Amygdala (tissue), 56 donors: ENCODE measurements around the gene PPP1R14D.

ENCODE experiments used
- DNase-seq, 56 donors: peaks; one replicate each; lab custom pipeline; 2025; lab: John Stamatoyannopoulos, UW

Gene PPP1R14D

DNA sequence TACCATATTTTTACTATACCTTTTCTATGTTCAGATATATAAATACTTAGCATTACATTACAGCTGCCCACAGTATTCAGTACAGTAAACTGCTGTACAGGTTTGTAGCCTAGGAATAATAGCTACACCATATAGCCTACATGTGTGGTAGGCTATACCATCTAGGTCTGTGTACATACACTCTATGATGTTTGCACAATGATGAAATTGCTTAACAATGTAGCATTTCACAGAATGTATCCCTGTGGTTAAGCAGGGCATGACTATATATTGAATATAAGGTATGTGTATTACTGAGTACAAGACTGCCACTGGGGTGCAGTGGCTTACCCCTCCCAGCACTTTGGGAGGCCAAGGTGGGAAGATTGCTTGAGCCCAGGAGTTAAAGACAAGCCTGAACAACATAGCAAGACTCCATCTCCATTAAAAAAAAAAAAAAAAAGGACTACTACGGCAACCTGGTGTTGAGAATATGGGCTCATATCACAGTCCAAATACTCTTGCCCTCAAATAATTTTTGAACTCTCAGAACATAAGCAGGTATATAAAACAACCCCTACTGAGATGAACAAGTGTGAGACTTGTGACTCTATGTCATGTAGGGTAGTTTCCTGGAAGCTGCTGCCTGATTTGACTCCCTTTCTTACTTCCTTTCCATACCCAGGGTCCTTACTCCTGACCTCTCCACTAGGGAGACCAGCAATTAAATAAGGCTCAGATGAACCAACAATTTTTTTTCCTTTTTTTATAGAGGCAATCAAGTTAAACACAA lies 4.8 kb downstream of the PPP1R14D start:
- DNase-seq, result no peak

GRCh38 chr15:40821195-40821594 lies 7.3 kb downstream of the PPP1R14D start:
- no peak for DNase-seq

DNA sequence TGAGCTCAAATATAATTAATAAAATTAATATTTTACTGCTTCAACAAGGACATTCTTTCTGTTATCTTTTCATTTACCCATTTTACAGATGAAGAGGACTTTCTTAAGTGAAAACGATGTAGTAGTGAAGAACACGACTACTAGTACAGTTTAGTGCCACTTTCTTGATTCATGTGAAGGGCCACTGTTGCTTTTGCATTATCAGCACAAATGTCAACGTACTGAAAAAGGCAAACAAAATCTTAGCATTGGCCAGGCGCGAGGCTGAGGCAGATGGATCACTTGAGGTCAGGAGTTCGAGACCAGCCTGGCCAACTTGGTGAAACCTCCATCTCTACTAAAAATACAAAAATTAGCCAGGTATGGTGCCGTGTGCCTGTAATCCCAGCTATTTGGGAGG lies 9.5 kb downstream of the PPP1R14D start:
- DNase-seq, result no peak

DNA sequence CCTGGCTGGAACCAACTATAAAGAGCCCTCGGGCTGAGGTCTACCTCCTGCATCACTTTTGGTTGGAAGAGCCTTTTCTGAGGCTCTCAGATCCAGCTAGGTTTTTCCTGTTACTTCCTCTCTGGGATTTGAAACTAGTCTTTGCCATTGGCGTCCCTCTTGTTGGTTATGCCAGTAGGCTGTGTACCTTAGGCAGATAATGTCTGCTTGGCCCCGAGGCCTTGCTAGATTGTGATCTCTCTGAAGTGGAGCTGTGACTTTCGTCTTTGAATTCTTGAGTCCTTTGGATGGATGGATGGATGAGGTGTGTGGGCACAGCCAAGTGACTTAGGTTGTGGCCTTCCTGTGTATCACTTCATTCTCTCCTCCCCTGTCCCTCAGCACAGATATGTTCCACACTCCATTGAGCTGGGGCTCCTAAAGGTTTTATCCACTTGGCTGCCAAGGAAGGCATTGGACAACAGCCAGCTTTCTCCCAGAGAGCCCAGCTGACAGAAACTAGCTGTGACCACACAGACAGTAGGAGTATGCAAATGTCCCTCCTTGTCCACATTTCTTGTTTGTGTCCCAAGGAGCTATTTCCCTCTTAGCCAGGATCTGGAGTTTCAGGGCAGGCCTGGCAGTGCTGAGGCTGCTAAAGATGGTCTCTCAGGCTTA lies 13.3 kb downstream of the PPP1R14D start:
- peak in 12 of 56 donors; percentile 2 to 20 (median 6) for DNase-seq

DNA sequence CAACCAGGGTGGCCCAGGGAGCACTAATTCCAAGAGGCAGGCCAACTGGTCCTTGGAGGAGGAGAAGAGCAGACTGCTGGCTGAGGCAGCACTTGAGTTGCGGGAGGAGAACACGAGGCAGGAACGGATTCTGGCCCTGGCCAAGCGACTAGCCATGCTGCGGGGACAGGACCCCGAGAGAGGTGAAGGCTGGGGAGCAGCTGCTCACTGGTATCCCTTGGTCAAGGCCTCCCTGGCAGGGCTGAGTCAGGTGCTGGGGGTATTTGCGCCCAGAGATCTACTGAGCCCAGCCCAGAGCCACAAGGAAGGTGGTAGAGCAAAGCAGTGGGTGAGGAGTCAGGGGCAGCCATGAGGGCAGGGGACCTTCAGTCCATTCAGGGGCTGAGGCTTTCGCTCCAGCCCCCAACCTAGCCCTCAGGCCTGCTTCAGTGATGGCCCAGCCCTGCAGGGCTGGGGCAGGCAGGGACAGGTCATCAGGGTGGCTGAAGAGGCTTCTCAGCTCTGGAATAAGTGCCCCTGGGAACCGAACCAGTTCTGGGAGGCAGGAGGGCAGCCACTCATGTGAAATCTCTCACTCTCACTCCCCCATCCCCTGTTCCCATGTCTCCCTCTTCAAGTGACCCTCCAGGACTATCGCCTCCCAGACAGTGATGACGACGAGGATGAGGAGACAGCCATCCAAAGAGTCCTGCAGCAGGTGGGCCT lies 15.6 kb downstream of the PPP1R14D start:
- DNase-seq, result no peak

DNA sequence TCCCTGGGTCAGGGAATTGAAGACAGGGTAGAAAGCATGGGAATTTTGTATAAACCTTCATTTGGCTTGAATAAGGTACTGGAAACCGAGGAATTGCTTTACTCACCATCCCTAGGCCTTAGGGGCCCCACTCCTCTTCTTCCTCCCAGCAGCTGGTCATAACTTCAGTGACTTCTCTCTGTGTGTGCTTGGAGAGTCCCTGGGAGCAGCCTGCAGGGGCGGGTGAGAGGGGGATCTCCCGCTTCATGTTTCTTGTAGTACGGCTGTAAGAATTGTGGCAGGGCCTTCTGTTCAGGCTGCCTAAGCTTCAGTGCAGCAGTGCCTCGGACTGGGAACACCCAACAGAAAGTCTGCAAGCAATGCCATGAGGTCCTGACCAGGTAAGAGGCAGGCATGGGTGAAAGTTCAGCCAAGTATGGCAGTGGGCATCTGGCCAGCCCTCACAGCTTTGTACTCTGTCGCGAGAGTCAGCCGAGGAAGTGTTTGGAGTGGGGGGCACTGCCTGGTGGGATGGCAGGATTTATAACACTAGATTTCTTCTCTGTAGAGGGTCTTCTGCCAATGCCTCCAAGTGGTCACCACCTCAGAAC lies 19.6 kb downstream of the PPP1R14D start:
- DNase-seq, result no peak

GRCh38 chr15:40807888-40808461 lies 20.5 kb downstream of the PPP1R14D start:
- peak in 2 of 56 donors; percentile 17 to 18 for DNase-seq

- DNase-seq, result peak; percentile 60 to 99 (median 96)
Measured at GRCh38 chr15:40807028-40807887, 21.2 kb downstream of the PPP1R14D start, which contains the start of the genes DNAJC17 and ZFYVE19. TSS of gene DNAJC17 (minus strand) at chr15:40807473. CDS start at chr15:40807446, 27 bp downstream. TSS of gene ZFYVE19 (plus strand) at chr15:40807089. CDS start at chr15:40807590, 501 bp downstream.

DNA sequence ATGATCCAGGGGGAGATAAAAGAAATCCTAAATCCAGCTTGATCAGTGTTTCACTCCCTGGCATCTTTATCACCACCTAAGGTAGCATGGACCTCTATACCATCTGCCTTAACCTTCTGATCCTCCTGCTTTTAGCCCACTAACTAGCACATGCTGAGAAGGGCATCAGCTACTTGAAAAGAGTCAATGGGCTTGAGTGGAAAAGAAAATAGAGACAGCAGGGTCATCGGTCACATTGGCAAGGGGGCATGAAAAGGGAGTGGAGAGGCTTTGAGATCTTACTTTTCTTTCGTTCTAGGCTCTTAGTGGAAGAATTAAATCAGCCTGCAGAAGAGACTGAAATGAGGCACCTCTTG lies 21.9 kb downstream of the PPP1R14D start:
- DNase-seq, result no peak

DNA sequence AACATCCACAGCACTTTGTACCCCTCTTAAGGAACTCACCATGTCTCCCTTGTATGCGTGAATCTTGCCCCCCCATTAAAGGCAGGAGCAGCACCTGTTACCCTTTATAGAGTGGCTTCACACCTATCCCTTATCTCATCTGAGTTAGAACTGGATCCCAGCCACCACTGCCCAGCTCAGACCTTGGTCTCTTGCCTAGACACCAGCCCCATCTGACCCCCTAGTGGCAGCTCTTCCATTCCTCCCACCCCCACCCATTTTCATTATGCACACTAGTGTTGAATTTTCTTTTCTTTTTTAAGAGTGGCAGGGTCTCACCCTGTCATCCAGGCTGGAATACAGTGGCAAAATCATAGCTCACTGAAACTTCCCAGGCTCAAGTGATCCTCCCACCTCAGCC lies 24.8 kb downstream of the PPP1R14D start:
- DNase-seq, result no peak

DNA sequence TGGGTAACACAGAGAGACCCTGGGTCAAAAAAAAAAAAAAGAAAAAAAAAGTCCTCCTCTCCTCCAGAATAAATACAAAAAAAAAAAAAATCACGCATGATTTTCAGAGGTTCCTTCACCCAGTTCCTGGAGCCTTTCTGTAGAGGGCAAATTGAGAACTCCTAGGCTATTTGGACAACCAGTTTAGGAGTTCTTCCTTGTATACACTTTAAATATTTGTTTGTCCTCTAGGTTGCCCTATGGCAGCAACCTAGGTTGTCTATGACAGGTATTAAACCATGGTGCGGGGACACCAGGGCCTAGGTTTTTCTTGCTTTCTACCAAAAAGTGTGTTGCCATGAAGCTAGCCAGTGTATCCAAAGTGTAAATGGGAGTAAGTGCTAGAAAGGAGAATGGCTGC lies 25.4 kb downstream of the PPP1R14D start:
- no peak for DNase-seq

- DNase-seq, result no peak
Measured at GRCh38 chr15:40799523-40799922, 29.0 kb downstream of the PPP1R14D start.

- DNase-seq, result no peak
Measured at GRCh38 chr15:40796512-40796911, 32.0 kb downstream of the PPP1R14D start.

DNA sequence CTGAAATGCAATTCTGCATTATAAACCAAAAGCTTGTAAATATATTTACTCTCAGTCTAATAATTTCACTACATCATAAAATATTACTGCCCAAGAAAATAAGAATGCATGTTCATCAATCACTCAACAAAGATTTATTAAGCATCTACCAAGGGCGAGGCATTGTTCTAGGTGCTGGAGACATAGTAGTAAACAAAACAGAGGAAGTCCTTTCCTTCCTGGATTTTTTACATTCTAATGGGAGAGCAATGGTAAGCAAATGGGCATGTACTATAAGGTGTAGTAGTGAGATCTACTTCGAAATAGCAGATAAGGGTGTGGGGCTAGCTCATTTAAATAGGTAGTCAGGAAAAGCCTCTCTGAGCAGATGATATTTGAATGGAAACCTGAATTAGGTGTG lies 32.5 kb downstream of the PPP1R14D start:
- no peak for DNase-seq

GRCh38 chr15:40793216-40793989 lies 35.1 kb downstream of the PPP1R14D start:
- peak in 2 of 56 donors; percentile 14 to 19 for DNase-seq

GRCh38 chr15:40792394-40792793 lies 36.1 kb downstream of the PPP1R14D start:
- no peak for DNase-seq

DNA sequence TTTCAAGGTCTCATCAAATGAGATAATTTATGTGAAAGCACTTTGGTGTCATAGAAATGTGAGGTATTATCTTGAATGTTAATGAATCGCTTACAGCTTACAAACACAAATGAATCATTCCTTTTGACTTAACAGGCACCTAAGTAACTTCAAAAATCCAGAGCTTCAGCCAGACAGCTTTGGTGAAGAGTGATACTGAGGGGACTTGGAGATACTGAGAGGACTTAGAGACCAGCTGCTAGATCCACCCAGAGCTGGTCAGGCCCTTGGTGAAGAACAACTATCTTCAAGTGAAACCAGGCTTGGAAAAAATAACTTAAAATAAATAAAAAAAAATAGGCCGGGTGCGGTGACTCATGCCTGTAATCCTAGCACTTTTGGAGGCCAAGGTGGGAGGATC lies 37.8 kb downstream of the PPP1R14D start:
- DNase-seq, result no peak

DNA sequence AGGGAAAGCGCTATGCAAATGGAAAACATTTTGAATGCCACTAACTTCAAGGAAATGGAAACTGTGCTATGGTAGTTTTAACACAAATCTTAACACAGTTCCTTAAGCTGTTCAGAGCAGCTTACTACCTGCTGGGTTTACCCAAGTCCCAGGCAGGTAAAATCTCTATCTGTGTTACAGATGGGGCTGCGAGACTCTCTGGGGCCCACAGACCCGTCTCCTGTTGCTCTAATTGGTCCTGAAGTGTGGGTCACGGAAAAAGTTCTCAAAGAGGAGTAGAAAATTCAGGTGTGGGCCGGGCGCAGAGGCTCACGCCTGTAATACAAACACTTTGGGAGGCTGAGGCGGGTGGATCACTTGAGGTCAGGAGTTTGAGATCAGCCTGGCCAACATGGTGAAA lies 38.5 kb downstream of the PPP1R14D start:
- no peak for DNase-seq

GRCh38 chr15:40789119-40789518 lies 39.4 kb downstream of the PPP1R14D start:
- DNase-seq, result no peak
